IPS DF 4.7 (cell line): ENCODE data around the gene DISC1.
"Not testable (repeated sequence)": the region's sequence is repeated elsewhere in the genome, so short reads cannot be mapped to it uniquely, and the experiment has no call there.

Source experiments
- DNase-seq: peaks from one replicate; pipeline ENCODE4 v3.0.0-alpha.2; 2013; ENCODE audit warnings: low spot score; ENCODE audit errors: extremely low read depth

DISC1 gene

DNA sequence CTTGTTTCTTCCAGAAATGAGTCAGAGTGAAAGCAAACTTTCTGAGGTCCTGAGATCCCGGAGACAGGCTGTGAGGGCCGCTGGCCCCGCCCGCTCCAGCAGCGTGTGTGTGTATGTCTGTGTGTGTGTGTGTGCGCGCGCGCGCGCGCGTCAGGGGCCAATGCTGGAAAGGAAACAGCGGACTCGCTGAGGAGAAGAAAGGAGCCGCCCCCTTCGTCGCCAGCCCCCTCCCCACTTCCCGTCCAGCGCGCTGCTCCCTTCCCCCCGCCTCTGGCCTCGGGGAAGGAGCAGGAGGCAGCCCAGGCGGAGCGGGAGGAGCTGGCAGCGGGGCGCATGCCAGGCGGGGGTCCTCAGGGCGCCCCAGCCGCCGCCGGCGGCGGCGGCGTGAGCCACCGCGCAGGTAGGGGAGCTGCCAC lies at the start of gene DISC1:
DISC1 (plus strand) TSS at position 256 of the 416 bp plus-strand sequence; CDS start at position 334, 78 bp downstream.
- DNase-seq, result no peak

DNA sequence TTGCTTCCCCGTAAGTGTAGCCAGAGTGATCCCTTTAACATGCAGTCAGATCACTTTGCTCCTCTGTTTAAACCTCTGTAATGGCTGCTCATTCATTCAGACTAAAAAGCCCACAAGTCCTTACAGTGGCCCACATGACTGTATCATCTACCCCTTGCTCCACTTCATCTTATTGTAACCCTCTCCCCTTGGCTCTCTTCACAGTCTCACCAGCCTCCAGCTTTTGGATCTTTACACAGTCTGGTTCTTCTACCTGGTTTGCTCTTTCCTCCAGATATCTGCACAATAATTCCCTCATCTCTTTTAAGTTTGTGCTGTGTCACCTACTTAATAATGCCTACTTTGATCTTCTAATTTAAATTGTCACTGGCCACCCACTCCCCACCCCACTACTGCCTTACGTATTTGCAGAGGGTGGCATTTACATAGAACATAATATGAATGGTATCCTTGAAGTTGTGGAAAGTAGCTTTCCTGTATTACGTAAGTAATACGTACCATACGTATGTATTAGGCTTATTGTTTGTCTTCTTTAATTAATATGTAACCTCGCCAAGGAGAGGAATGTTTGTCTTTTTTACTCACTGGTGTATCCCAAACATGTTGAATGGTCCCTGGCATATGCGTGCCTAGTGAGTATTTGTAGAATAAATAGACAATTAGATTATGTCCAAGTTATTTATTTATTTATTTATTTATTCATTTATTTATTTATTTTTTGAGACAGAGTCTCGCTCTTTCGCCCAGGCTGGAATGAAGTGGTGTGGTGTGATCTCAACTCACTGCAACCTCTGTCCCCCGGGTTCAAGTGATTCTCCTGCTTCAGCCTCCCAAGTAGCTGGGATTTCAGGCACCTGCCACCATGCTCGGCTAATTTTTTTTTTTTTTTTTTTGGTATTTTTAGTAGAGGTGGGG lies 49.5 kb upstream of the DISC1 start:
- no peak for DNase-seq

DNA sequence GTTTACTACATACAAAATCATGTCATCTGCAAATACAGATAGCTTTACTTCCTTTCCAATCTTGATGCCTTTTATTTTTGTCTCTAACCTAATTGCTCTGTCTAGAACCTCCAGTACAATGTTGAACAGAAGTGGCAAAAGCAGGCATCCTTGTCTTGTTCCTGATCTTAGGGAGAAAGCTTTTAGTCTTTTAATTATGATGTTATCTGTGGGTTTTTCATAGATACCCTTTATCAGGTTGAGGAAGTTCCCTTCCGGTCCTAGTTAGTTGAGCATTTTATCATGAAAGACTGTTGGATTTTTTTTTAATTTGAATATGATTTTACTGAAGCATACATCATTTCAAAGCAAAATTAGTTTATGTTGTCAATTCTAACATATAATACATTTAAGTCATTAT lies 45.7 kb upstream of the DISC1 start:
- DNase-seq, result no peak

DNA sequence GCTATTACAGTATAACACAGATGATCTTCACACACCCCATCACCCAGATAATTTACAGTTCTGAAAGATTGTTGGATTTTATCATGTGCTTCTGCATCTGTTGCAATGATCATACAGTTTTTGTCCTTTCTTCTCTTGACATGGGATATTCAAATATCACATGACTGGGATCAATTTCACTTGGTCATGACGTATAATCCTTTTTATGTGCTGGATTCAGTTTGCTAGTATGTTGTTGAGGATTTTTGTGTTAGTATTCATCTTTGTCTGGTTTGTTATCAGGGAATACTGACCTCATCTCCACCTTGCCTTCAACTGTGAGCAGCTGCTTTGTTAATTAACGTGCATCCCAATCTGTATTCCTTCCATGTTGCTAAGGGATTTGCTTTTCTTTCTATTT lies 44.7 kb upstream of the DISC1 start:
- DNase-seq, result no peak

DNA sequence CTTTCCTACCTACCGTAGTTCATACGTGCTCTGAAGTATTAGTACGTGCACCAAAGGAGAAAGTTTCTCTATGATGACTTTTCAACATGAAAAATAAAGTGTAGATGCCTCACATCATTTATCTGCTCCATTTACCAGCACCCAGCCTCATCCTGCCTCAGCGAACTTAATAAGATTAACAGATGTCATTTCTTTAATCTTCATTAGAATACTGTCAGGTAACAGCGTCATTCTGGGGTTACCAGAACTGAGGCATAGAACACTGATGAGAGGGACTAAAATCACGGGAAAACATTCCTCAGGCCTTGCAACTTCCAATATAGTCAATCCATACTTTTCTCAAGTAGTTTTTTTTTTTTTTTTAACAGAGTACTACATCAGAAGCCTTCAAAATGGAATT lies 43.2 kb upstream of the DISC1 start:
- no peak for DNase-seq

DNA sequence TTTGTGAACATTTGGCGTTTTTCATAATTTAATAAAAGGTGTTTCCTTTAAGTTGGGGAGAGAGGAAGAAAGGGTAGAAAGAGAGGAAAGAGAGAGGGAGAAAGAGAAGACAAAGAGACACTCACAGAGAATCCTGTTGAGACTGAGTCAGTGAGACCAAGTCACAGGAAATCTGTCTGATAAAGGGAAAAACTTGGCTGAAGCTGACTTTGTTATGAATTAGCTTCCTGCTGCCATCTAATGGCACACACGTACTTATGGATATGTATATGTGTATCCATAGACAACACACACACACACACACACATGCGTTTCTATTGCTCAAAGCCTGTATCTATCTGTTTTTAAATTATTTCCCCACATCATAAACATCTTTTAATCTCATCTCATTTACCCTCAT lies 42.5 kb upstream of the DISC1 start:
- no peak for DNase-seq

DNA sequence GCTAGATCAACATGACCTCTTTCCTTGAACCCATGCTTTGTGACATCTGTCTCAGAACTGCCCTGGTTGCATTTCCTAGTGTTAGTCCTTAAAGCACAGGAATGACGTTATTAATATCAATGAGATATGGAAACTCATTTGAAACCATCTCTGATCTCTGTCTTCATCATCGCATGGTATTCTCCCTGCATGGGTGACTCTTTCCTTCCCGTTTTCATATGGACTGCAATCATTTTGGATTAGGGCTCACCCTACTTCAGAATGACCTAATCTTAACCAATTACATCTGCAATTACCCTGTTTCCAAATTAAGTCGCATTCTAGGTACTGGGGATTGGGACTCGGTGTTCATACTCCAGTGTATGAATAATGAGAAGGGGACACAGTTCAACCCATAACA lies 41.7 kb upstream of the DISC1 start:
- no peak for DNase-seq

DNA sequence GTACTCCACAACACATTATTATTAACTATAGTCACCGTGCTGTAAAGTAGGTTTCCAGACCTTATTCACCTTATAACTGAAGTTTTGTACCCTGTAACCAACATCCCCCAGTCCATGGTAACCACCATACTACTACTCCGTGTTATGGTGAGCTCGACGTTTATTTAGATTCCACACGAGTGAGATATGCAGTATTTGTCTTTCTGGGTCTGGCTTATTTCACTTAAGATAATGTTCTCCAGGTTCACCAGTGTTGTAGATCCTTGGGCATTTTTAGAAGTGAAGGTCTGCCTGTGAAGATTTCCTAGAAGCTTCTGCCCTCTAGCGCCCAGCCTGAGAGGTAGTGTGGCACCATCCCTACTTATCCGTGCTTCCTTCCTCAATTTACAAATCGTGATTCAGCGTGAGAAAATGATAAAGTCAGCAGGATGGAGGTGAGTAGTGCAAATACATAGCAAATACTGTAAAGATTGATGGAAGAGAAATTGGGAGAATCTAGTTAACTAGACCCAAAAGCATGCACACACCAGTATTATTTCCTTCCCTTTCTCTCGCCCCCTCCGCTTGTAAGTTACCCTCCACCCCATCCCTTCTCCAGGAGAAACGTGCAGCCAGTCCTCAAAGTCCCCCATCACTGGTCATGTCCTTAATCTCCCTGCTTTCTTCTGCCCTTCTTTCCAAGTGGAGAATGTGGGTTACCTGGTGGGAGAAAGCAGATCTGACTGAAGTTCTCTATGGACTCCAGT lies 36.0 kb upstream of the DISC1 start:
- no peak for DNase-seq

DNA sequence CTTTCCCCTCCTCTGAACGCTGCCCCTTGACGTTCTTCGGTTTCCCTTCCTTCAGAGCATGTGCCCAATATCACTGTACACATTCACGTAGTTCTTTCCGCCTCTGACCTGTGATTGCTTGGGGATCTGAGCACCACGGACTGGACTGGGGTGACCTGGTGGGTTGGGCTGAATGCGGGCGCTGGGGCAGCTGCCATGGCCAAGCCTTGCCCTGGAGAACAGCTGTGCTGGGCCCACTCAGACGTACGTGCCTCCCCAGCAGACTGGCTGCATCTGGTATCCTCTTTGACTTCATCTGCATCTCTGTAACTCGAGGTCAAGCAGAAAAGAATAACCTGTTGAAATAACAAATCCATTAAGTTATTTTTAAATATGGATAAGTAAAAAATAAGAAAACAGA lies 35.1 kb upstream of the DISC1 start:
- DNase-seq, result no peak

DNA sequence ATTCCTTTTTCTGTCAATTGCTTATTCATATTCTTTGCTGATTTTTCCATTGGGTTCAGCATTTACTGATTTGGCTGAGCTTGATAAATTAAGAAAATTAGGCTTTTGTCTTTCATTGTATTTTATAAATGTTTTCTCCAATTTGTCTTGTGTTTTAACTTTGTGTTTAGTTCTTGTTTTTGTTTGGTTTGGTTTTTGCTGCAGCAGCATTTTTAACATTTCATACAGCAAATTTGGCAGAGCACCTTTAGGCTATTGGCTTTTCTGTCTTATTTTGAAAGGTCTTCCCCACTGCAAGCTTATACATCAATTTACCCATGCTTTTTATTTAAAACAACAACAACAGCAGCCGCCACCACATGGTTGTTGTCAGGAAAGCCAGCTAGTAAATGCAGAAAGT lies 33.8 kb upstream of the DISC1 start:
- no peak for DNase-seq

DNA sequence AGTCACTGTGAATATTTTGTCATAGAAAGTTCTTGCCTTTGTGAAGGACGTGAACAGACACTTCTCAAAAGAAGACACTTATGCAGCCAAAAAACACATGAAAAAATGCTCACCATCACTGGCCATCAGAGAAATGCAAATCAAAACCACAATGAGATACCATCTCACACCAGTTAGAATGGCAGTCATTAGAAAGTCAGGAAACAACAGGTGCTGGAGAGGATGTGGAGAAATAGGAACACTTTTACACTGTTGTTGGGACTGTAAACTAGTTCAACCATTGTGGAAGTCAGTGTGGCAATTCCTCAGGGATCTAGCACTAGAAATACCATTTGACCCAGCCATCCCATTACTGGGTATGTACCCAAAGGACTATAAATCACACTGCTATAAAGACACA lies 33.3 kb upstream of the DISC1 start:
- DNase-seq, result not testable (repeated sequence)

DNA sequence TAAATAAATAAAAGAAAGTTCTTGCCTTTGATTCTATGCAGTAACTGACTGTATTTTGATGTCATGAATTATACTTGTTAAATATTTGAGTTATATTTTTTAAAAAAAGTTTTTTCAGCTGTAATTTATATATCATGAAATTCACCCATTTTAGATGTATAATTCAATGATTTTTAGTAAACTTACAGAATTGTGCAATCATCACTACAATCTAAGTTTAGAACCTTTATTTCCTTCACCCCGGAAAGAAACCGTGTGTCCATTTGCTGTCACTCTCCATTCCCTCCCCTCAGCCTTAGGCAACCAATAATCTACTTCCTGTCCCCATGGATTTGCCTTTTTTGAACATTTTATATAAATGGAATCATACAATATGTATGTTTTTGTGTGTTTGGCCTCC lies 32.5 kb upstream of the DISC1 start:
- DNase-seq, result no peak

DNA sequence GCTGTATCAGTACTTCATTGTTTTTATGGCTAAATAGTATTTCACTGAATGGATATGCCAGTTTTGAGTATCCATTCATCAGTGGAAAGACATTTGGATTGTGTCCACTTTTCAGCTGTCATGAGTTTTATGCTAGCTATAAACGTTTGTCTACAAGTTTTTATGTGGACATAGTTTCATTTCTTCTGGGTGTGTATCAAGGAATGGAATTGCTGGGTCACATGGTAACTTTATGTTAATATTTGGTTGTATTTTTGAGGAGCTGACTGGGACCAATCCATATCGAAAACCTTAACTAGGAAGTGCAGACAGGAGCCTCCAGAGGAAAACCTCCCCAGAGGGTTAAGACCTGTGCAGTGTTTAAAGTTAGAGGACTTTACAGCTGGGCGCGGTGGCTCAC lies 31.8 kb upstream of the DISC1 start:
- DNase-seq, result no peak

DNA sequence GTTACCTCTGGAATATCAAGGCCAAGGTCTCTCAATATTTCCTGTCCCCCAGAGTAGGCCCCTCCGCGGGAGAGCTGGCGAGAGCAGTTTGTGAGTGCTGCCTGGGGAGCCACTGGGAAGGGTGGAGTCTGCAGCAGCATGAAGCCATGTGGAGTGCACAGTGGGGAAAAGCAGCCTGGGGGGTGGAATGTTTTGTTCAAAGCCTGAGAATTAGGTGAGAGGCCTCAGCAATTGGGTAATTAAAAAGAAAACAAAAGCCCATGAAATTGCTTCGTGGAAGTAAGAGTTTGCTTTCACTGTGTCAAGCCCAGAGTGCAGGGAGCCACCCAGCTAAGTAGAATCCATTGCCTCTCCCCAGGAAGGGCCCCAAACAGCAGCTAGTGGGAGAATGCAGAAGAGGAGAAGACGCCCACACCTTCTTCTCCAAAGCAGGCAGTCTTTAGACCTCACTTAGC lies 30.2 kb upstream of the DISC1 start:
- no peak for DNase-seq

DNA sequence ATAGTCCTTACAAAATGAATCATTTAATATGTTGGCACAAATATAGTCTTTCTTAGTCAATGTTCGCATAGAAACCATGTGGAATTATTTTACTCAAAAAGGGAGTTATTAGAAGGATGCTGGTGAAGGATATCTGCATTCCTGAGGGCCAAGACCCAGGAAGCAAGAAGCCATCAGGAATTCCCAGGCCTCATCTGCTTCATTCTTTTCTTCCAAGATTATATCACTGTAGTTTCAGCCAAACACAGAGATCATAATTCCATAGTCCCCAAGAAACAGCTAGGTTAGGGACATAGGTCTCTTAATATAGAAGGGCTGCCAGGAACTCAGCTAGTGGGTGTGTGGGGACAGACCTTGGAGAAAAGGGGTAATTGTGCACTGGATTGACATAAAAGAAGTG lies 28.6 kb upstream of the DISC1 start:
- DNase-seq, result no peak

DNA sequence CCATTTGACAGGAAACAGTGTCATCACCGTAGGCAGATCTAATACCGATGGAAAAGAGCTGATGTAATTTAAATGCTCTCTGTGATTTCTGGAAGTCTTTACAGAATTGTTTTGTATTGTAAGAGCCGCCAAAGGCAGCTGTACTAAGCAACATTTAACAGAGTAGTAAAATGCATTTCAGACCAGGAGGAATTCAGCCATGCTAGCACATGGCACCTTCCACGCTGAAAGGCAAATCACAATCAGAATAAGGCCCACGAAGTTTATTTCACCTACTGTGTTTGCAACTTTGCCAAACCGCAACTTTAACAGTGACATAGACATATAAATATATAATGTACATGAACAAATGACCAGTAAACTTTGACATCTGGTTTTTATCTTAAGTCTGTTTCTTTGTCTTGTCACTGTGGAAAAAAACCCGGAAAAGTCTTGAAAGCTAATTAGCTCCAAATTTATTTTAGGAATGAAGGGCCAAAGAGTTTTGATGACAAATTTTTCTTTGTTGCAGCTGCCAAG lies 26.1 kb upstream of the DISC1 start:
- no peak for DNase-seq

DNA sequence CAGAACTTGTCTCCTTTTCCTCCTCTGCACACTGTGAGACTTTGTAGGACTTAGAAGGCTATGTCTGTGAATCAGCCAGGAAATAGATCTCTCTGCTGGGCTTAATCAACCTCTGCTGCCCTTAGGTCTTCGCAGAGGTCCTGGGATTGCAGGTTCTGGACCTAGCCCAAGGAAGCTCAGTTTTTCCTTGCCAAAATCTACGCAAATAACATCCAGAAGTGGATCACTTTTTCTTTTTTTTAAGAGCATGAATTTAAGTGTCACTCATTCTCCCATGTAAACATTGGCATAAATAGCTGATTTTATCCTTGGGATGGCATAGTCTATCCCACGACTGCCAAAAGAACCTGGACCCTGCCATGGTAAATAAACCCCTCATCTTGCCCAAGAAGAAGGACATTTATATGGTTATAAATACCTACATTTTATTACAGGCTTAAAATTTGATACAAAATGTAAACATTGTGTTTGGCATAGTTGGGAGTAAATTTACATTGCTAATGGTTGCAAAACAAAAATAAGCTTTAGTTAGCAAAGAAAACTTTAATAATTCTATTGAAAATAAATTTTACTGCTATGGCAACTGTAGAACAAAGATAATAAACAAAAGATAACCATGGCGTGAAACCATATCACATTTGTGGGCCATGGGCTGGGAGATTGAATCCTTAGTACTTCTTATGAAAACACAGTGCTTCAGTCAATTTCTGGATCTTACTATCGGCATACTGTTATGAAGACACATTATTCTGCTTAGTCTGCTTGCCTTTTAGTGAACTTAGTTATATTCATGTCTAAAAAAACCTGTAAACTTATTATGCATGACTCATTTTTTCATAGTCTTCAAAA lies 24.5 kb upstream of the DISC1 start:
- DNase-seq, result no peak

DNA sequence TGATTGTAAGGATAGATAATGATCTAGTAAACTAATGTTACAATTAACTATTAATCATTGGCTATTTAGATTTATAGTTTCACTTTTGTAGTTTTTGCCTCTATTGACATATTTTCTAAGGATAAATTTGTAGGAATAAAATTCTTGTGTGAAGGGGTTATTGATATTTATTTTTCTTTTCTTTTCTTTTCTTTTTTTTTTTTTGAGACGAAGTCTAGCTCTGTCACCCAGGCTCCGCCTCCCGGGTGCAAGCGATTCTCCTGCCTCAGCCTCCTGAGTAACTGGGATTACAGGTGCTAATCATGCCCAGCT lies 24.0 kb upstream of the DISC1 start:
- no peak for DNase-seq

DNA sequence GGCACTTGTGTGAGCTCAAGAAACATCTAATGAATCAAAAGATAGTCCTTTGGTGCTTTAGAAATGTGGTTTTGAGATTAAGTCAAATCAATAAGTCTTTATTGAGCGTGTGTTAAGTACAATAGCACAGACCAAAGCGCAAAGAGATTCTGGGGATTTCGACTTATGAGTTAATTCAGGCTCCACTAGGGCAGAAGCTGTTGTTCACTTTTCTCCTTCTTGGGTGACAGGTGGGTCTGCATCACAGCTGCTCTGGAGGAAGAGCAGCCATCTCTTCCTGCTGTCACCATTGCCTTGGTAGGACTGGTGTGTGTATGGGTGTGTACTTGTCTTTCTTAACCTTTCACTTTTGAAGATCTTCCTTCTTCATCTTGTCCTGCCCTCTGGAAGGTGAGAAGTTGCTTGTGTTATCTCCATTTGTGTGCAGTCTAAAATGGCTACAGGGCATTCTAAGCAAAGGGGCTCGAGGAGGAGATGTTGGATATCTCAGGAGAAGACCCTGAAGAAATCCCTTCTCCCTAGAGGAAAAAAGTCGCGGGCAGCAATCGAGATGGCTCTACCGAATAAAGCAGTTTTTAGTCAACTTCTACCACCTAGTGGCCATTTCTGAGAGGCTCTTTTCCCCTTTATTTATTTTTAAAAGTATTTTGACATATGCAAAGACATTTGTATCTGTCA lies 22.9 kb upstream of the DISC1 start:
- DNase-seq, result no peak

DNA sequence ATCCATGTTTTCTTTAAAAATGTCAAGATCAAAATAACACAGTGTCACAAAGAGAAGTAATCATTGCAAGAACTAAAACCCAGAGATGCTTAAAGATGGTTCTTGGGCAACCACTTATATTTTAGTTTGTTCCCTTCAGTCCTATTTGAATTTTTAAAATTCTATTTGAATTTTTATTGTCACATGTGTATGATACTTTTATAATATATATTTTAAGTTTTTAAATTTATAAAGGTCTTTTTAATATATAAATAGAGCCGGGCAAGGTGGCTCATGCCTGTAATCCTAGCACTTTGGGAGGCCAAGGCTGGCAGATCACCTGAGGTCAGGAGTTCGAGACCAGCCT lies 22.3 kb upstream of the DISC1 start:
- no peak for DNase-seq
